NCI-H1694 (cell line): ENCODE measurements around the gene PLXNB2.
"Not testable (repeated sequence)": the region's sequence is repeated elsewhere in the genome, so short reads cannot be mapped to it uniquely, and the experiment has no call there.

Source experiments
- DNase-seq: peaks from one replicate; lab custom pipeline; 2025; lab: John Stamatoyannopoulos, UW

The PLXNB2 gene, protein sequence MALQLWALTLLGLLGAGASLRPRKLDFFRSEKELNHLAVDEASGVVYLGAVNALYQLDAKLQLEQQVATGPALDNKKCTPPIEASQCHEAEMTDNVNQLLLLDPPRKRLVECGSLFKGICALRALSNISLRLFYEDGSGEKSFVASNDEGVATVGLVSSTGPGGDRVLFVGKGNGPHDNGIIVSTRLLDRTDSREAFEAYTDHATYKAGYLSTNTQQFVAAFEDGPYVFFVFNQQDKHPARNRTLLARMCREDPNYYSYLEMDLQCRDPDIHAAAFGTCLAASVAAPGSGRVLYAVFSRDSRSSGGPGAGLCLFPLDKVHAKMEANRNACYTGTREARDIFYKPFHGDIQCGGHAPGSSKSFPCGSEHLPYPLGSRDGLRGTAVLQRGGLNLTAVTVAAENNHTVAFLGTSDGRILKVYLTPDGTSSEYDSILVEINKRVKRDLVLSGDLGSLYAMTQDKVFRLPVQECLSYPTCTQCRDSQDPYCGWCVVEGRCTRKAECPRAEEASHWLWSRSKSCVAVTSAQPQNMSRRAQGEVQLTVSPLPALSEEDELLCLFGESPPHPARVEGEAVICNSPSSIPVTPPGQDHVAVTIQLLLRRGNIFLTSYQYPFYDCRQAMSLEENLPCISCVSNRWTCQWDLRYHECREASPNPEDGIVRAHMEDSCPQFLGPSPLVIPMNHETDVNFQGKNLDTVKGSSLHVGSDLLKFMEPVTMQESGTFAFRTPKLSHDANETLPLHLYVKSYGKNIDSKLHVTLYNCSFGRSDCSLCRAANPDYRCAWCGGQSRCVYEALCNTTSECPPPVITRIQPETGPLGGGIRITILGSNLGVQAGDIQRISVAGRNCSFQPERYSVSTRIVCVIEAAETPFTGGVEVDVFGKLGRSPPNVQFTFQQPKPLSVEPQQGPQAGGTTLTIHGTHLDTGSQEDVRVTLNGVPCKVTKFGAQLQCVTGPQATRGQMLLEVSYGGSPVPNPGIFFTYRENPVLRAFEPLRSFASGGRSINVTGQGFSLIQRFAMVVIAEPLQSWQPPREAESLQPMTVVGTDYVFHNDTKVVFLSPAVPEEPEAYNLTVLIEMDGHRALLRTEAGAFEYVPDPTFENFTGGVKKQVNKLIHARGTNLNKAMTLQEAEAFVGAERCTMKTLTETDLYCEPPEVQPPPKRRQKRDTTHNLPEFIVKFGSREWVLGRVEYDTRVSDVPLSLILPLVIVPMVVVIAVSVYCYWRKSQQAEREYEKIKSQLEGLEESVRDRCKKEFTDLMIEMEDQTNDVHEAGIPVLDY (N-terminal part only)

DNA sequence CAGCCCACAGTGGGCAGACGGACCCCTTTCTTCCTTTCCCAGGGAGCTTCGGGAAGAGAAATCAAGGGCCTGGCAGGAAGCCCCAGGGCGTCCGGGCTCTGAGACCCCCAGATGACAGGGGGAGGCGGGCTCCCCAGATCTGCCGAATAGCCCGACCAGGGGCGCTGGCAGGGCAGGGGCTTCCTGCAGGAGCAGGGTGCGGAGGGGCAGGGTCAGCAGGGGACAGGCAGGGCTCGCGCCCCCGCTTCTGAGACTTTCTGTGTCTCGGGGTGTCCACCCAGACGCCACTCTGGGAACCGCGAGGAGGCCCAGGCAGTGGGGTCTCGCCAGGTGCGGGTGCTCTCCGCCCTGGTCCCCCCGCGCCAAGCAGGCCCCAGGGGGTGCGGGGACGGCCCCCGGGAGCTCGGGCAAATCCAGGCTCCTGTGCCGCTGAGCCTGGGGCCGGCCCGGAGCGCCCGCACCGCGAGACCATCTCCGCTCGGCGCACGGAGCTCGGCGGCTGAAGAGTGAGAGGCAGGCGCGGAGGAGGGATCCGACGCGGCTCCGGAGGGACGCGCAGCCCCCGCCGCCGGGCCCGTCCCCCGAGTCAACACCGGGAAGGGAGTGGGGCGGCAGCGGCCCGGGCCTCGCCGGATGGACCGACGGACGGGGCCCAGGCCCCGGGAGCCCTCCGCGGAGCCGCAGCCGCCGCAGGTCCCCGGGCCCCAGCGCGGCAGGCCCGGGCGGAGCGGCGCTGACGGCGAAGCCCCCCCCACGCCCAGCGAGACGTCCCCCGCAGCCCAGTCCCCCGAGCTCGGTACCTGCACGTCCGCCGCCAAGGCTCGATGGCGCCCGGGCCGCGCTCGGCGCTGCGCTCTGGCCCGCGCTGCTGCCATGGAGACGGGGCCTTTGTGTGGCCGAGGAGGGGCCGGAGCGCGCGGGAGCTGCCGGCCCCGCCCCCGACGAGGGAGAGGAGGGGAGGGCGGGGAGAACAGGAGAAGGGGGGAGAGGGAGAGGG is at the start of gene PLXNB2:
Gene PLXNB2, minus strand, starts transcription at position 894 of the 997 bp plus-strand sequence. CDS start 17,062 bp downstream, outside the sequence.
- peak; percentile 47 for DNase-seq

DNA sequence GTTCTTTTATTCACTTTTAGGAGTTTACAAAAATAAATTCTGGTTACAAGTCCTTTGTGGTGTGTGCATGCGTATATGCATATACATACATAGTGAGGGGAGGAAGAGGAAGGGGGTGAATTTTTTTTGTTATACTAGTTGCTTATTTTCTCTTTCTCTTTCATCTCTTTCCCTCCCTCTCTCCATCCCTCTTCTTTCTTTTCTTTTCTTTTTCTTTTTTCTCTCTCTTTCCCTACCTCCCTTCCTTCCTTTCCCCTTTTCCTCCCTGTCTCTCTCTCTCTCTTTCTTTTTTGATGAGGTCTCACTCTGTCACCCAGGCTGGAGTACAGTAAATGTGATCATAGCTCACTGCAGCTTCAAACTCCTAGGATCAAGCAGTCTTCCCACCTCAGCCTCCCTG is 49.8 kb upstream of the PLXNB2 start:
- DNase-seq = no peak

DNA sequence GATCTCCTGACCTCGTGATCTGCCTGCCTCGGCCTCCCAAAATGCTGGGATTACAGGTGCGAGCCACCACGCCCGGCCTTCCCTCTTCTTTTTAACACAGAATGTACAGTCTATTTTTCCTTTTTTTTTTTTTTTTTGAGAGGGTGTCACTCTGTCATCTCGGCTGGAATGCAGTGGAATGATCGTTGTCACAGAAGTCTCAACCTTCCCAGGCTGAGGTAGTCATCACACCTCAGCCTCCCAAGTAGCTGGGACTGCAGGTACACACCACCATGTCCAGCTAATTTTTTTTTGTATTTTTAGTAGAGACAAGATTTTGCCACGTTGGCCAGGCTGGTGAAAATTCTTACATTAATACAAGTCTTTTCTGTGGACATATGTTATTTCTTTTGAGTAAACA is 48.7 kb upstream of the PLXNB2 start:
- no peak for DNase-seq

DNA sequence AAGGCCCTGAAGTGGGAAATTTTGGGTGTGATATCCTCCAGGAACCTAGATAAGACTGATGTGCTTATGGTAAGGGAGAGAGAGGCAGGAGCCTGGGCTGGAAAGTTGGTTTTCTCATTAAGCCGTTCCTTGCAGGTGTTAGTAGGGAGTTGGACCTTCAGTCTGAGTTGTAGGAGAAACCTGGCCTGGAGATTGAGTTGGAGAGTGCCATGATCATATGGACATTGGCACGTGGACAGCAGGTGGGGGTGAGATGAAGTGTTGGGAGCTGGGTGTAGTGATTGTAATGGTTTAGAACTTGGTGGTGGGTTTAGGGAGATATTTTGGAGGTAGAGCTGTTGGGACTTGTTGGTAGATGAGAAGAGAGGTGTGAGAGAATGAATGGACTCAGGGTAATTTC is 40.6 kb upstream of the PLXNB2 start:
- DNase-seq = no peak

DNA sequence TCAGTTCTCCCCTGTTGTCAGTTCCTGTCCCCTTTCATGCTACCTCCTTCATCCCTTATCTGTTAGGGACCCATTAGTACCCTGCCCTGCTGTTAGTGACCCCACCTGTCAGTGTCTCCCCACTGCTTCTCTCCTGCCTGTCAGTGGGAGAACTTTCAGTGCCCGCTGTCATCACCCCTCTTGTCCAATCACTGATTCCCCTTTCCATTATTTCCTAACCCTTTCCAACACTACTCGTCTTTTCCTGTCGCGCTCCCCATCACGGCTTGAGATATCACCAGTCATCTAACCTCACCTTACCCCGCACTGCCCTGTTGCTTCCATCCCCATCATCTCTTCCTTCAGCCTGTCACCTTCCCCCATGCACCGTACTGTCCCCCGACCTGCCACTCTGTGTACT is 39.7 kb upstream of the PLXNB2 start:
- DNase-seq = no peak

DNA sequence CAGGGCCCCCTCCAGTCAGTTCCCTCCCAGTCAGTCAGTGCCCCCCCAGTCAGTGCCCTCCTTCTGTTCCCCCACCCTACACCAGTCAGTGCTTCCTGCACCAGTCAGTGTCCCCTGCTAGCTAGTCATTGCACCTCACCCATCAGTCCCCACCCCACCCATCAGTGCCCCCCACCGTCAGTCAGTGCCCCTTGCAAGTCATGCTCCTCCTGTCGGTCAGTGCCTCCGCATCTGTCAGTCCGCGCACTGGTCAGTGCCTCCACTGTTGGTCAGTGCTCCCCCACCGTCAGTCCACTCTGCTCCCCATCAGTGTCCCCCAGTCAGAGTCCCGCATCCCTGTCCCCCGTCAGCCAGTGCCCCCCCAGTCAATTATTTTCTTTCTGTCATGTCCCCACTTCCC is 39.0 kb upstream of the PLXNB2 start:
- no peak for DNase-seq

DNA sequence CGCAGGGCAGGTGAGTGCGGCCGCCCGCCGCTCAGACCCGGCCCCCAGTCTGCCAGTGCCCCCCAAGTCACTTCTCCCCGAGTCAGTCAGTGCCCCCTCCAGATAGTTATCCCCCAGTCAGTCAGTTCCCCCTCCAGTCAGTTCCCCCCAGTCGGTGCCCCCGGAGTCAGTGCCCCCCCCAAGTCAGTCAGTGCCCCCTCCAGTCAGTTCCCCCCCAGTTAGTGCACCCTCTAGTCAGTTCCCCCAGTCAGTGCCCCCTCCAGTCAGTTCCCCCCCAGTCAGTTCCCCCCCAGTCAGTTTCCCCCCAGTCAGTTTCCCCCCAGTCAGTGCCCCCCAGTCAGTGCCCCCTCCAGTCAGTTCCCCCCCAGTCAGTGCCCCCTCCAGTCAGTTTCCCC is 36.1 kb upstream of the PLXNB2 start:
- DNase-seq = no peak

DNA sequence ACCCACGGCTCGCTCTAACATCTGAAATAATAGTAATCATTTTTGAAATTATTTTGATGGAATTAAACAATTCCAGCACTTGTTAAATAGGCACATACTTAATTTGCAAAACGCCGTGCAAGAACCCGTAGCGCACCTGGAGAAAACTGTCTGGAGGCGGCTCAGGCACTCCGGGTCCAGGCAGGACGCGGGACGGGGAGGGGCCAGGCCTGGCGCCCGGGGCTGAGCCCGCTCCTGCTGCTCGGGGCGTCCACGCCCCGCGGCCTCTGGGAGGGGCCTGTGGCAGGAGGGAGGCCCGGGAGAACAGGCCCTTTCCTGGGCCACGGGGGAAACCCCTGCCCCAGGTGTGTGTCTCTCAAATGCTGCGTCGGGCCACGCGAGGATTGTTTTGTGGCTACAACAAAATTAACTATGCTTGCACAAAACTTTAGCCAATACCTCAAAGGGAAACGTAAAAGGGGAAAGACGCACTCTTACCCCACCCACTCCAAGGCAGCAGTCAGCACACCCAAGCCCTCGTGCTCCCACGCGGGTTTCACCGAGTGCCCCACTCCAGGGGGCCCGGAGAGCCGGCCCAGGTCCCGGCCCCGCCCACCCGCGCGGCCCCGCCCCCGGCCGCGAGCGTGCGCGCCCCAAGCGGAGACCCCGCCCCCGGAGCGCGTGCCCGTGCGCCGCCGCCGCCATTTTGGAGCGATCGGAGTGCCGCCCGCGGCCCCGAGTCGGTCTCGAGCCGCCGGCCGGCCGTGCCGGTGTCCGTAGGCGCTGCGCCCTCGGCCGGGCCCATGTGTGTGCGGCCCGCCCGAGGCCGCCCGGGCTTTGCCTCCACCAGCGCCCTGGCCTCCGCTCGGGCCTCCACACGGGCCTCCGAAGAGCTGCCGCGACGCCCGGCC is 35.5 kb upstream of the PLXNB2 start, which contains the start of gene PPP6R2:
Gene PPP6R2, plus strand, starts transcription at position 677 of the 890 bp plus-strand sequence. CDS start 50,582 bp downstream, outside the sequence.
- peak; percentile 53 for DNase-seq

DNA sequence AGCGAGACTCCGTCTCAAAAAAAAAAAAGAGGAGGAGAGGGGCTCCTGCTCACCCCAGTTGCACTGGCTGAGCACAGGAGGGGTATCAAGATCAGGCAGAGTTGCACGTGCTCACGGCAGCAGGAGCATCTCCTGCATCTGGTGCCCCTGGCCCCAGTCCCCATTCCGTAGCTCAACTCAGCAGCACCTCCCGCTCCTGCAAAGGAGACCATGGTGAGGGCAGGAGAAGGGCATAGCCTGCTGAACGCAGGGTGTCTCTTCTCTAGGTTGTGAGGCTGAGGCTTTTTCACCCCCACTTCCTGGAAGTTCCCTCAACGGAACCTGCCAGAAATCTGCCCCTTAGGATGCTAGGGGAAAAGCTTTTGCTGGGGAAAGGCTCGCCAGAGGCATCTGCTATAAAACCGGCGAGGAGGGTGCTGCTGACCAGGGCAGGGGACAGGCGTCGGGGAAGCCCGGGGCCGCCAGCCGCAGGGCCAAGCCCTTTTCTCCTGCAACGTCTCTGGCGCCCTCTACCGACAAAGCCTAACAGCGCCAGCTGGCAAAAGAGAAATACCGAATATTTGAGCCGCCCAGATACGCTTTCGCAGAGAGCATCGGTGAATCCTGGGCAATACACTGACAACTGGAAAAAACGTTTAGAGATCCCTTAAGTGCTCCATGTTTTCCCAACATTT is 34.7 kb upstream of the PLXNB2 start:
- peak; percentile 94 for DNase-seq

DNA sequence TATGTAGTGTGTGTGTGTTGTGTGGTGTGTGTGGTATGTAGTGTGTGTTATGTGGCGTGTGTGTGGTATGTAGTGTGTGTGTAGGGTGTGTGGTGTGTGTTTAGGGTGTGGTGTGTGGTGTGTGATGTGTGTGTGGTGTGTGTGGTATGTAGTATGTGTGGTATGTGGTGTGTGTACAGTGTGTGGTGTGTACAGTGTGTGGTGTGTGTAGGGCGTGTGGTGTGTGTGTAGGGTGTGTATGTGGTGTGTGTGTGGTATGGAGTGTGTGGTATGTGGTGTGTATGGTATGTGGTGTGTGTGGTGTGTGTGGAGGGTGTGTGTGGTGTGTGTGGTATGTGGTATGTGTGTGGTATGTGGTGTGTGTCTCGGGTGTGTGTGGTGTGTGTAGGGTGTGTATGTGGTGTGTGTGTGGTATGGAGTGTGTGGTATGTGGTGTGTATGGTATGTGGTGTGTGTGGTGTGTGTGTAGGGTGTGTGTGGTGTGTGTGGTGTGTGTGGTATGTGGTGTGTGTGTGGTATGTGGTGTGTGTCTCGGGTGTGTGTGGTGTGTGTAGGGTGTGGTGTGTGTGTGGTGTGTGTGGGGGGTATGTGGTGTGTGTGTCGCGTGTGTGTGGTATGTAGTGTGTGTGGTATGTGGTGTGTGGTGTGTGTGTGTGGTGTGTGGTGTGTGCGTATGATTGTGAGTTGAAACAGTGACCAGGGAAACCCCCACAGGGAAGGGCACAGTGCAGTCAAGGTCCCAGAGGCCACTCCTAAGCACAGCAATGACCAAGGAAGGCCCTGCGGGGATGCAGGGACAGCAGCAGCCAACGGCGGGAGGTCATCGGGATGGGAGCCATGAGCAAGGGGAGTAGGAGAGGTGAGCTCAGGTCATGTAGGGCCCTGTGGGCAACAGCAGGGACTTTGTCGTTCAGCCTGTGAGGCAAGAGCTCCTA is 32.8 kb upstream of the PLXNB2 start:
- DNase-seq = no peak

DNA sequence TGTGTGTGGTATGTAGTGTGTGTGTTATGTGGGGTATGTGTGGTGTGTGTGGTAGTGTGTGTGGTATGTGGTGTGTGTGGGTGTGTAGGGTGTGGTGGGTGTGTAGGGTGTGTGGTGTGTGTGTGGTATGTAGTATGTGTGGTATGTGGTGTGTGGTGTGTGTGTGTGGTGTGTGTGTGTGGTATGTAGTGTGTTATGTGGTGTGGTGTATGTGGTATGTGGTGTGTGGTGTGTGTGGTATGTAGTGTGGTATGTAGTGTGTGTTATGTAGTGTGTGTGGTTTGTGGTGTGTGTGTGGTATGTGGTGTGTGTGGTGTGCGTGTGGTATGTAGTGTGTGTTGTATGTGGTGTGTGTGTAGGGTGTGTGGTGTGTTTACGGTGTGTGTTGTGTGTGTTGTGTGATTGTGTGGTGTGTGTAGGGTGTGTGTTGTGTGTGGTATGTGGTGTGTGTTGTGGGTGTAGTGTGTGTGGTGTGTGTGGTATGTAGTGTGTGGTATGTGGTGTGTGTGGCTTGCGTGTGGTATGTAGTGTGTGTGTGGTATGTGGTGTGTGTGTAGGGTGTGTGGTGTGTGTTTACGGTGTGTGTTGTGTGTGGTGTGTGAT is 31.5 kb upstream of the PLXNB2 start:
- no peak for DNase-seq

DNA sequence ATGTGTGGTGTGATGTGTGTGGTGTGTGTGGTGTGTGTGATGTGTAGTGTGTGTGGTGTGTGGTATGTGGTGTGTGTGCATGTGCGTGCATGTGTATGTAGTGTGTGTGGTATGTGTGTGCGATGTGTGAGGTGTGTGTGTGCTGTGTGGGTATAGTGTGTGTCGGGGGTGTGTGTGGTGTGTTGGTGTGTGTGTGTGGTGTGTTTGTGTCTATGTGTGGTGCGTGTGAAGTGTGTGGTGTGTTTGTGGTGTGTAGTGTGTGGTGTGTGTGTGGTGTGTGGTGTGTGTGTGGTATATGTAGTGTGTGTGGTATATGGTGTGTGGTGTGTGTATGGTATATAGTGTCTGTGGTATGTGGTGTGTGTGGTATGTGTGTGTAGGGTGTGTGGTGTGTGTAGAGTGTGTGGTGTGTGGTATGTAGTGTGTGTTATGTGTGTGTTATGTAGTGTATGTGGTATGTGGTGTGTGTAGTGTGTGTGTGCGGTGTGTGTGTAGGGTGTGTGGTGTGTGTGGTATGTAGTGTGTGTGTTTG is 30.7 kb upstream of the PLXNB2 start:
- no peak for DNase-seq

DNA sequence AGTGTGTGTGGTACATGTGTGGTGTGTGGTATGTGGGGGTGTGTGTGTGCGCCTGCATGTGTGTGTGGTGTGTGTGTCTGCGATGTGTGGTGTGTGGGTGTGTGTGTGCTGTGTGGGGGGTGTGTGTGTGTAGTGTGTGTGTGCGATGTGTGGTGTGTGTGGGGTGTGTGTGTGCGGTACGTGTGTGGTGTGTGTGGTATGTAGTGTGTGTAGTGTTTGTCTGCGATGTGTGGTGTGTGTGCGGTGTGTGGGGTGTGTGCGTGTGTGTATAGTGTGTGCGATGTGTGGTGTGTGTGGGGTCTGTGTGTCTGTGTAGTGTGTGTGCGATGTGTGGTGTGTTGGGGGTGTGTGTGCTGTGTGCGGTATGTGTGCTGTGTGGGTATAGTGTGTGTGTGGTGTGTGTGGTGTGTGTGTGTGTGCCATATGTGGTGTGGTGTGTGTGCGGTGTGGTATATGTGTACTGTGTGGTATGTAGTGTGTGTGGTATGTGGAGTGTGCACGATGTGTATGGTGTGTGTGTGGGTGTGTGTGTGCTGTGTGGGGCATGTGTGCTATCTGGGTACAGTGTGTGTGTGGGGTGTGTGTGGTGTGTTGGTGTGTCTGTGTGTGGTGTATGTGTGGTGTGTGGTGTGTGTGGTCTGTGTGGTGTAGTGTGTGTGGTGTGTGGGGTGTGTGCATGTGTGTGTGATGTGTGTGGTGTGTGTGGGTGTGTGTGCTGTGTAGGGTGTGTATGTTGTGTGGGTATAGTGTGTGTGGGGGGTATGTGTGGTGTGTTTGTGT is 30.0 kb upstream of the PLXNB2 start:
- no peak for DNase-seq

DNA sequence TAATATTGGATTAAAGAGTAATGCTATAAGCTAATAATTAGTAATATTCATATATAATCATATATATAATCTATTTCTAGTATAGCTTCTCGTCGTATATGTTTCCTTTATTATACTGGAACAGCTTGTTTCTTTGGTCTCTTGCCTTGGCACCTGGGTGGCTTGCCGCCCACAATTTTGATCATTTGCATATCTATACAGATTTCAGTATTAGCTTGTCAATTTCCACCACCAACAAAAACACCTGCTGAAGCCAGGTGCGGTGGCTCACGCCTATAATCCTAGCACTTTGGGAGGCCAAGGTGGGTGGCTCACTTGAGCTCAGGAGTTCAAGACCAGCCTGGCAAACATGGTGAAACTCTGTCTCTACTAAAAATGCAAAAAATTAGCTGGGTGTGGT is 27.0 kb upstream of the PLXNB2 start:
- not testable (repeated sequence) for DNase-seq

DNA sequence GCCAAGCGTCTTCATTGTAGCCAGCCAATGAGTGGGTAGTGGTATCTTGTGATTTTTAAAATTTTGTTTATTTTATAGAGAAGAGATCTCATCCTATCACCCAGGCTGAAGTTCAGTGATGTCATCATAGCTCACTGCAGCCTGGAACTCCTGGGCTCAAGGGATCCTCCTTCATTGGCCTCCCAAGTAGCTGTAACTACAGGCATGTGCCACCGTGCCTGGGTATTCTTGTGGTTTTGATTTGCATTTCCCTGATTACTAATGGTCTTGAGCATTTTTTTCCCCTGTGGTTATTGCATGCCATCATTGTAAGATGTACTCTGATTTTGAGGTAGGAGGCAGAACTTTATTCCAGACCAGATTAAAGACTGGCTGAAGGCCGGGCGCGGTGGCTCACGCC is 21.8 kb upstream of the PLXNB2 start:
- DNase-seq = no peak

DNA sequence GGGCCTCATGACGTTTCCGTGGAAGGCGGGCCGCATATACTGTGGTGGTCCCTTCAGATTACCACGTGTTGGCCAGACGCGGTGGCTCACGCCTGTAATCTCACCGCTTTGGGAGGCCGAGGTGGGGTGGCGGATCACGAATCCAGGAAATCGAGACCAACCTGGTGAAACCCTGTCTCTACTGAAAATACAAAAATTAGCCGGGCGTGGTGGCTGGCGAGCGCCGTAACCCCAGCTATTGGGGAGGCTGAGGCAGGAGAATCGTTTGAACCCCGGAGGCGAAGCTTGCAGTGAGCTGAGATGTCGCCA is 20.2 kb upstream of the PLXNB2 start:
- no peak for DNase-seq
